ENCODE data around the gene RGSL1. TPM values are rescaled to one million over a fixed set of nuclear protein-coding genes. Genes with fewer than 3 reads are reported as not detected.

RGSL1 gene
- polyA plus RNA-seq, 1 donor from 2014 or later, result not detected

GRCh38 chr1:182555493-182555892, 105.5 kb downstream of the RGSL1 start:
- Histone ChIP-seq H2AFZ (ENCODE audit: low read depth, low read length) (no peak overlapping the region), H3K4me2 (ENCODE audit: low read length) (no peak overlapping the region), H3K27me3 (ENCODE audit: insufficient read depth, low read depth, low read length) (no peaks in the 10 kb centered on the region), H3K27ac (ENCODE audit: low read length) (no peak overlapping the region), H3K9me2 (ENCODE audit: insufficient read depth, low read length) (no peaks in the 10 kb centered on the region), H3K79me2 (replicated peaks; ENCODE audit: insufficient read depth, low read length) (no peaks in the 10 kb centered on the region), H3K9ac (ENCODE audit: low read length) (no peak overlapping the region), H3K4me3 (ENCODE audit: low read length) (no peak overlapping the region), H3K36me3 (ENCODE audit: insufficient read depth, low read length) (no peaks in the 10 kb centered on the region), H3F3A (ENCODE audit: insufficient read depth, low read length, poor library complexity, severe bottlenecking) (no peaks in the 10 kb centered on the region), H4K20me1 (ENCODE audit: insufficient read depth) (no peaks in the 10 kb centered on the region), H3K9me3 (ENCODE audit: low read length) (no peaks in the 10 kb centered on the region)
- TF ChIP-seq EP300 (conservative IDR thresholded peaks at IDR 0.05; ENCODE audit: poor library complexity, severe bottlenecking), result no peak
- no peak for TF ChIP-seq RAD21 (conservative IDR thresholded peaks at IDR 0.05)
- TF ChIP-seq MXI1 (conservative IDR thresholded peaks at IDR 0.05; ENCODE audit: poor library complexity, severe bottlenecking), result no peak
- TF ChIP-seq EZH2 (IDR thresholded peaks at IDR 0.05; ENCODE audit: borderline replicate concordance, insufficient read depth, low read length, poor library complexity, severe bottlenecking), result no peak
- no peak for TF ChIP-seq CTCF (IDR thresholded peaks at IDR 0.05; ENCODE audit: poor library complexity, severe bottlenecking)
- no peak for TF ChIP-seq TAF1 (IDR thresholded peaks at IDR 0.05; ENCODE audit: low read depth)
- no peak for TF ChIP-seq SMC3 (conservative IDR thresholded peaks at IDR 0.05; ENCODE audit: poor library complexity)
- no peak for TF ChIP-seq REST (IDR thresholded peaks at IDR 0.05; ENCODE audit: borderline replicate concordance)
- TF ChIP-seq POLR2AphosphoS5 (IDR thresholded peaks at IDR 0.05), result no peak

- no peaks in the 10 kb centered on the region for H4K20me1 ChIP-seq (ENCODE audit: insufficient read depth)
- no peaks in the 10 kb centered on the region for H3K79me2 ChIP-seq (replicated peaks; ENCODE audit: insufficient read depth, low read length)
- no peaks in the 10 kb centered on the region for H3K27me3 ChIP-seq (ENCODE audit: insufficient read depth, low read depth, low read length)
- no peak overlapping the region for H3K4me3 ChIP-seq (ENCODE audit: low read length)
- no peaks in the 10 kb centered on the region for H3F3A ChIP-seq (ENCODE audit: insufficient read depth, low read length, poor library complexity, severe bottlenecking)
- H3K4me2 ChIP-seq (ENCODE audit: low read length), result no peak overlapping the region
- TF ChIP-seq REST (IDR thresholded peaks at IDR 0.05; ENCODE audit: borderline replicate concordance) (no peak), MXI1 (conservative IDR thresholded peaks at IDR 0.05; ENCODE audit: poor library complexity, severe bottlenecking) (no peak), RAD21 (conservative IDR thresholded peaks at IDR 0.05) (no peak), CTCF (IDR thresholded peaks at IDR 0.05; ENCODE audit: poor library complexity, severe bottlenecking) (no peak), POLR2AphosphoS5 (IDR thresholded peaks at IDR 0.05) (no peak), TAF1 (IDR thresholded peaks at IDR 0.05; ENCODE audit: low read depth) (no peak), SMC3 (conservative IDR thresholded peaks at IDR 0.05; ENCODE audit: poor library complexity) (no peak), EP300 (conservative IDR thresholded peaks at IDR 0.05; ENCODE audit: poor library complexity, severe bottlenecking) (no peak), EZH2 (IDR thresholded peaks at IDR 0.05; ENCODE audit: borderline replicate concordance, insufficient read depth, low read length, poor library complexity, severe bottlenecking) (no peak)
- no peaks in the 10 kb centered on the region for H3K9me3 ChIP-seq (ENCODE audit: low read length)
- H2AFZ ChIP-seq (ENCODE audit: low read depth, low read length), result no peak overlapping the region
- H3K27ac ChIP-seq (ENCODE audit: low read length), result no peak overlapping the region
- no peak overlapping the region for H3K9ac ChIP-seq (ENCODE audit: low read length)
- H3K36me3 ChIP-seq (ENCODE audit: insufficient read depth, low read length), result no peaks in the 10 kb centered on the region
- no peaks in the 10 kb centered on the region for H3K9me2 ChIP-seq (ENCODE audit: insufficient read depth, low read length)
Measured at GRCh38 chr1:182556279-182556678, 106.3 kb downstream of the RGSL1 start.

Measured in neural cell (in vitro differentiated cells).